MCF 10A (cell line): Measurements from ENCODE around the gene IL22RA1. TPM values are rescaled to one million over a fixed set of nuclear protein-coding genes. Genes with fewer than 3 reads are reported as not detected.

Experiments used
- BruUV-seq: library from RNA; stranded (reverse); fragments of 400-500 nt; replicated peaks from 2 replicates; lab custom pipeline; 2021; lab: Mats Ljungman, UMichigan
- CTCF ChIA-PET: fragments of 300-600 bp; sonication (Branson Sonifier 250); formaldehyde crosslinking; extraction: SDS; loops from one replicate; lab custom pipeline; 2021; ENCODE audit warnings: antibody characterized with exemption, inconsistent platforms; lab: Yijun Ruan, JAX
- POLR2A ChIA-PET: fragments of 300-600, 350-650 bp; sonication (Branson Sonifier 250); formaldehyde crosslinking; extraction: SDS; loops from one replicate; lab custom pipeline; 2020; ENCODE audit warnings: antibody characterized with exemption, inconsistent platforms; lab: Yijun Ruan, JAX
- DNase-seq: peaks from one replicate; pipeline ENCODE4 v3.0.0-alpha.2; 2018; ENCODE audit not compliant: unreplicated experiment
- H3K27ac Mint-ChIP-seq: one replicate; pipeline ENCODE4 v1.8.0; 2022; ENCODE audit warnings: mild to moderate bottlenecking, low read depth, mixed read lengths; ENCODE audit not compliant: unreplicated experiment
- H3K27me3 Mint-ChIP-seq: one replicate; pipeline ENCODE4 v1.8.0; 2022; ENCODE audit warnings: mixed read lengths; ENCODE audit not compliant: insufficient read depth, unreplicated experiment
- H3K36me3 Mint-ChIP-seq: one replicate; pipeline ENCODE4 v1.8.0; 2022; ENCODE audit warnings: mild to moderate bottlenecking, moderate library complexity, mixed read lengths; ENCODE audit not compliant: insufficient read depth, unreplicated experiment
- H3K4me1 Mint-ChIP-seq: one replicate; pipeline ENCODE4 v1.8.0; 2022; ENCODE audit warnings: mixed read lengths; ENCODE audit not compliant: insufficient read depth, unreplicated experiment
- H3K4me3 Mint-ChIP-seq: one replicate; pipeline ENCODE4 v1.8.0; 2022; ENCODE audit warnings: mild to moderate bottlenecking, moderate library complexity, mixed read lengths; ENCODE audit not compliant: unreplicated experiment
- H3K9me3 Mint-ChIP-seq: one replicate; pipeline ENCODE4 v1.8.0; 2022; ENCODE audit warnings: mixed read lengths; ENCODE audit not compliant: unreplicated experiment
- intact Hi-C: fragments of 100-400 bp; cut with micrococcal nuclease; formaldehyde crosslinking; loops from 2 replicates; pipeline ENCODE4 v1.14.1; 2022
- total RNA-seq: library from RNA; stranded (reverse); gene quantifications from 2 replicates; pipeline ENCODE4 v1.2.3, GENCODE V29; 2022
- TF ChIP-seq, protein P1 (sequence below): fragments of 200-600 bp; IDR thresholded peaks from one replicate; pipeline ENCODE4 v1.8.0; 2022; ENCODE audit warnings: antibody characterized with exemption, mild to moderate bottlenecking; ENCODE audit not compliant: unreplicated experiment

IL22RA1 gene
- total RNA-seq, 1 experiment from 2014 or later, result not detected

- Mint-ChIP-seq H3K27ac (no peak overlapping the region), H3K4me1 (peaks cover 26% of the 10 kb centered on the region), H3K9me3 (no peaks in the 10 kb centered on the region), H3K4me3 (no peak overlapping the region), H3K27me3 (no peaks in the 10 kb centered on the region), H3K36me3 (no peaks in the 10 kb centered on the region)
- no peak for DNase-seq
- ChIA-PET POLR2A (interaction anchor here (0.7 to 1.6 kb wide), 2 partner anchors 39 to 228 kb away, joined by 3 to 8 read pairs; no protein-coding TSS in a partner anchor), CTCF (interaction anchor here (0.5 to 2.7 kb wide), 9 partner anchors 9 to 646 kb away, joined by 3 to 35 read pairs (median 5); no protein-coding TSS in a partner anchor)
- no TSS peak for BruUV-seq
- TF ChIP-seq, protein P1, sequence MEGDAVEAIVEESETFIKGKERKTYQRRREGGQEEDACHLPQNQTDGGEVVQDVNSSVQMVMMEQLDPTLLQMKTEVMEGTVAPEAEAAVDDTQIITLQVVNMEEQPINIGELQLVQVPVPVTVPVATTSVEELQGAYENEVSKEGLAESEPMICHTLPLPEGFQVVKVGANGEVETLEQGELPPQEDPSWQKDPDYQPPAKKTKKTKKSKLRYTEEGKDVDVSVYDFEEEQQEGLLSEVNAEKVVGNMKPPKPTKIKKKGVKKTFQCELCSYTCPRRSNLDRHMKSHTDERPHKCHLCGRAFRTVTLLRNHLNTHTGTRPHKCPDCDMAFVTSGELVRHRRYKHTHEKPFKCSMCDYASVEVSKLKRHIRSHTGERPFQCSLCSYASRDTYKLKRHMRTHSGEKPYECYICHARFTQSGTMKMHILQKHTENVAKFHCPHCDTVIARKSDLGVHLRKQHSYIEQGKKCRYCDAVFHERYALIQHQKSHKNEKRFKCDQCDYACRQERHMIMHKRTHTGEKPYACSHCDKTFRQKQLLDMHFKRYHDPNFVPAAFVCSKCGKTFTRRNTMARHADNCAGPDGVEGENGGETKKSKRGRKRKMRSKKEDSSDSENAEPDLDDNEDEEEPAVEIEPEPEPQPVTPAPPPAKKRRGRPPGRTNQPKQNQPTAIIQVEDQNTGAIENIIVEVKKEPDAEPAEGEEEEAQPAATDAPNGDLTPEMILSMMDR, result no peak
- intact Hi-C loops, result no loop called here
Measured at GRCh38 chr1:24189528-24189927, 46.6 kb upstream of the IL22RA1 start.

DNA sequence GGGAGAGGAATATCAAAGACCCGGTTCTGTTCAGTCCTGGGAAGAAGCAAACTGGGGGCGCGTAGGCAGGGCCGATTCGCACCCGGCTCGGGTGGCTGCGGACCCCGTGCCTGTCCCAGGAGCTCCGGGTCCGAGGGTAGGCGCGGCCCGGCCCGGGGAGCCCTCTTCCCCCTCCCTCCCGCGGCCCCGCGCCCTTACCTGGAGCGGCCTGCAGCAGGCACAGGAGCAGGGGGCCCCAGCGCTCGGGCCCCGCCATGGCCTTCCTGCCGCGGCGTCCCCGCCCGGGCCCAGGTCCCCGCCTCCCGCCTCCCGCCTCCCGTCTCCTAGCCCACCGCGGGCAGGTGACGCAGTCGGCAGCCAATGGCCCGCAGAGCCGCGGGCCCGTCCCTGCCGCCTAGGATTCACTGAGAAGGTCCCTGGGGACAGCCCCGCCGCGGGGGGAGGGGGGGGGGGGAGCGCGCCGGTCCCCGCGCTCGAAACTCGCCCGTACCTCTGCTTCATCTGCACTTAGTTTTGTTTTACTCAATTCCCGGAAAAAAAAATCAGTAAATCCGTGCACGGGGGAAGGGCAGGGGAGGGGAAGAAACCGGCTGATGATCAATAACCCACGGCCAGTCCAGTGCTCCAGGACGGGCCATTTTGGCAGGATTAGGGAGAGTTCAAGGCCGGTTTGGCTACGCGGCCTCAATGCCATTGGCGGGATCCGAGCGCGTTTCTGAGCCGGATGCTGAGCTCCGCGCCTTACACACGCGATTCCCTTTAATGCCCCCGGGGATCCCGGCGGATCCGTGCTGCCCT, 44.3 kb upstream of the IL22RA1 start, which contains the start of gene IFNLR1:
Gene IFNLR1, minus strand, starts transcription at position 297 of the 798 bp plus-strand sequence. Its CDS starts 41 bp downstream, at position 256.
- Mint-ChIP-seq H3K4me3 (peak within 1 kb of the TSS; percentile 51), H3K27ac (no peak within 1 kb of the TSS), H3K36me3 (no peaks in the 10 kb centered on the region), H3K4me1 (peaks cover 19% of the 10 kb centered on the region), H3K27me3 (no peaks in the 10 kb centered on the region), H3K9me3 (no peaks in the 10 kb centered on the region)
- POLR2A ChIA-PET, result interaction anchor here (0.6 kb wide), 1 partner anchor 485 kb away, joined by 3 read pairs; no protein-coding TSS in a partner anchor
- DNase-seq, result no peak
- TF ChIP-seq, protein P1, result no peak
- BruUV-seq, result no TSS peak
- intact Hi-C loops, result no loop called here
- CTCF ChIA-PET, result interaction anchor here (0.6 to 3.8 kb wide), 7 partner anchors 7 to 412 kb away, joined by 3 to 24 read pairs (median 7); no protein-coding TSS in a partner anchor

DNA sequence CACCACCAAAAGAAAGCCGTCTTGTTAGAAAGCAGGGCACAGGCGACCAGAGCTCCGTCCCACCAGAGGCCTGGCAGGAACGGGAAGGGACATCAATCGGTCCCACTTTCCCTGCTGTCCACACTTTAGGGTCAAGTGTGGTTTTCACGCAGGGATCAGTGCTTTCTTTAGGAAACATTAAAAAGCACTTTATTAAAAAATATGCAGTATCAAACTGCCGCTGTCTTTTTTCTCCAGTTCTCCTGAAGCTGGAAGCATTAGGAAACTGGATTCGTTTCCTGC, 43.7 kb upstream of the IL22RA1 start:
- CTCF ChIA-PET, result interaction anchor here (0.6 to 3.8 kb wide), 4 partner anchors 12 to 412 kb away, joined by 7 to 24 read pairs (median 8); no protein-coding TSS in a partner anchor
- Mint-ChIP-seq H3K27ac (no peak overlapping the region), H3K9me3 (no peaks in the 10 kb centered on the region), H3K4me1 (peaks cover 13% of the 10 kb centered on the region), H3K36me3 (no peaks in the 10 kb centered on the region), H3K27me3 (no peaks in the 10 kb centered on the region), H3K4me3 (peak overlapping the region; percentile 51)
- intact Hi-C loops, result no loop called here
- TF ChIP-seq, protein P1, result no peak
- no TSS peak for BruUV-seq
- DNase-seq, result no peak
- POLR2A ChIA-PET, result no interaction called here

DNA sequence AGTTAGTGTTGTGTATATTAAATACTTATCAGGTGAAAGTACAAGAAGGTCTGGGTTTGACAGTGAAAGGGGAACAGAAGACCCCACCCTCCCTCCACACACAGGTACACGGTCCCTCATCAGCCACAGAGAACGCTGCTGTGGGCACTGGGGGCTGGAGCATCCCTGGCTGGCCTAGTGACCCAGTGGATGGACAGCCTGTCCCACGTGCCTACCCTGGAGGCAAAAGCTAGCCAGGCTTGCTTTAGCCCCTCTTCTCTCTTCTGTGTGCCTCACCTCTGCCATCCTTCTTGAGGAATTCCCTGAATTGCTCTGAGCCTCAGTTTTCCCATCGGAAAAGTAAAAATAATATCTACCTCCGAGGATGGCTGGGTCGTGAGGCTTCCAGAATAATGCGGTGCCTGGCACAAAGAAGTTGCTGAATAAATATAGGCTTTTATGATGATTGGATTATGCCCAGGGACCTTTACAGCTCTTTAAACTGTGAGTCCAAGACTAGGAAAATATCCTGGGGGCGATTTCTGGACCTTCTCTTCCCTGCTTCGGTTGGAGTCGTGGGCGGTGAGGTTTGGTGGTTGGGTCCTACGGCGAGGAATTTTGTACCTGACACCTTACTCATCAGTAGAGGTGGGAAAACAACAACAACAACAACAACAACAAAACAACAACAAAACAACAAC, 43.2 kb upstream of the IL22RA1 start:
- ChIA-PET CTCF (interaction anchor here (0.6 to 3.8 kb wide), 7 partner anchors 11 to 411 kb away, joined by 3 to 24 read pairs (median 7); no protein-coding TSS in a partner anchor), POLR2A (interaction anchor here (0.5 to 0.8 kb wide), 2 partner anchors 44 to 113 kb away, joined by 3 to 4 read pairs; no protein-coding TSS in a partner anchor)
- H3K36me3 Mint-ChIP-seq, result no peaks in the 10 kb centered on the region
- H3K4me3 Mint-ChIP-seq, result peak overlapping the region; percentile 51
- intact Hi-C loops, result no loop called here
- TF ChIP-seq, protein P1, result no peak
- H3K9me3 Mint-ChIP-seq, result no peaks in the 10 kb centered on the region
- BruUV-seq, result no TSS peak
- peaks cover 9% of the 10 kb centered on the region for H3K4me1 Mint-ChIP-seq
- DNase-seq, result no peak
- H3K27ac Mint-ChIP-seq, result no peak overlapping the region
- no peaks in the 10 kb centered on the region for H3K27me3 Mint-ChIP-seq
